Measurements from ENCODE around the gene APOBEC3A. TPM values are rescaled to one million over a fixed set of nuclear protein-coding genes. Genes with fewer than 3 reads are reported as not detected.
A peak's percentile ranks its signal among the peaks of the same experiment; 100 is the strongest.

The APOBEC3A gene
- total and polyA plus RNA-seq, 10 of the 15 experiments (the other 5 are each of a cell fraction or from before 2014, with no cell fraction given), result 0.20 TPM; not detected in 9

DNA sequence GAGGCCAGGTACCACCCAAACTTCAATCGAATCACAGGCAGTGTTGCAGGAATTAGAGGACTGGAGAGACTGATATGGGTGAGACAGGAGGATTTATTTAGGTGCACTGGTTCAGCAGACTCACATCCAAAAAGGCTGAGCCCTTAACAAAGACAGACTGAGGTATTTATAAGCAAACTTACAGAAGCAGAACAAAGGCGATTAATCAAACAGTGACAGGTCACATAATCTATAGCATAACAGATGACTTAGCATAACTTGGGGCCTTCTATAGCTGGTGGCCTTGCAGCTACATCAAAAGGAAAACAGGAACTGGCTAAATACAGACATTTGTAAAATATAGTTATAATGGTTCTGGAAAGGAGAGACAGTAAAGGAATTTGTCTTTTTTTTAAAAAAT is 26.8 kb downstream of the APOBEC3A start (continued):
- TF ChIP-seq, protein P1, sequence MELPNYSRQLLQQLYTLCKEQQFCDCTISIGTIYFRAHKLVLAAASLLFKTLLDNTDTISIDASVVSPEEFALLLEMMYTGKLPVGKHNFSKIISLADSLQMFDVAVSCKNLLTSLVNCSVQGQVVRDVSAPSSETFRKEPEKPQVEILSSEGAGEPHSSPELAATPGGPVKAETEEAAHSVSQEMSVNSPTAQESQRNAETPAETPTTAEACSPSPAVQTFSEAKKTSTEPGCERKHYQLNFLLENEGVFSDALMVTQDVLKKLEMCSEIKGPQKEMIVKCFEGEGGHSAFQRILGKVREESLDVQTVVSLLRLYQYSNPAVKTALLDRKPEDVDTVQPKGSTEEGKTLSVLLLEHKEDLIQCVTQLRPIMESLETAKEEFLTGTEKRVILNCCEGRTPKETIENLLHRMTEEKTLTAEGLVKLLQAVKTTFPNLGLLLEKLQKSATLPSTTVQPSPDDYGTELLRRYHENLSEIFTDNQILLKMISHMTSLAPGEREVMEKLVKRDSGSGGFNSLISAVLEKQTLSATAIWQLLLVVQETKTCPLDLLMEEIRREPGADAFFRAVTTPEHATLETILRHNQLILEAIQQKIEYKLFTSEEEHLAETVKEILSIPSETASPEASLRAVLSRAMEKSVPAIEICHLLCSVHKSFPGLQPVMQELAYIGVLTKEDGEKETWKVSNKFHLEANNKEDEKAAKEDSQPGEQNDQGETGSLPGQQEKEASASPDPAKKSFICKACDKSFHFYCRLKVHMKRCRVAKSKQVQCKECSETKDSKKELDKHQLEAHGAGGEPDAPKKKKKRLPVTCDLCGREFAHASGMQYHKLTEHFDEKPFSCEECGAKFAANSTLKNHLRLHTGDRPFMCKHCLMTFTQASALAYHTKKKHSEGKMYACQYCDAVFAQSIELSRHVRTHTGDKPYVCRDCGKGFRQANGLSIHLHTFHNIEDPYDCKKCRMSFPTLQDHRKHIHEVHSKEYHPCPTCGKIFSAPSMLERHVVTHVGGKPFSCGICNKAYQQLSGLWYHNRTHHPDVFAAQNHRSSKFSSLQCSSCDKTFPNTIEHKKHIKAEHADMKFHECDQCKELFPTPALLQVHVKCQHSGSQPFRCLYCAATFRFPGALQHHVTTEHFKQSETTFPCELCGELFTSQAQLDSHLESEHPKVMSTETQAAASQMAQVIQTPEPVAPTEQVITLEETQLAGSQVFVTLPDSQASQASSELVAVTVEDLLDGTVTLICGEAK (IDR thresholded peaks at IDR 0.05; ENCODE audit: borderline replicate concordance), result no peak
- TF ChIP-seq HCFC1 (IDR thresholded peaks at IDR 0.05; ENCODE audit: low read length), result no peak
- no peak for TF ChIP-seq FOXM1 (IDR thresholded peaks at IDR 0.05; ENCODE audit: low read depth, low read length)
- TF ChIP-seq SPI1 (IDR thresholded peaks at IDR 0.05; ENCODE audit: borderline replicate concordance, insufficient read depth, low read depth, low read length), result peak; percentile 53; the same call in 1 of the 2 replicates
- TF ChIP-seq KLF5 (IDR thresholded peaks at IDR 0.05; ENCODE audit: partially characterized antibody), result peak; percentile 68
- TF ChIP-seq POU2F2 (IDR thresholded peaks at IDR 0.05; ENCODE audit: borderline replicate concordance, low read depth, low read length), result 0 out of 3 replicates have a peak, but pooled peaks have one; percentile 36
- no peak for TF ChIP-seq RAD21 (IDR thresholded peaks at IDR 0.05; ENCODE audit: insufficient read depth, low read depth, low read length)
- 0 out of 2 replicates have a peak, but pooled peaks have one; percentile 25 for TF ChIP-seq PAX5 (IDR thresholded peaks at IDR 0.05; ENCODE audit: borderline replicate concordance, low read depth, low read length)
- TF ChIP-seq, protein P2, sequence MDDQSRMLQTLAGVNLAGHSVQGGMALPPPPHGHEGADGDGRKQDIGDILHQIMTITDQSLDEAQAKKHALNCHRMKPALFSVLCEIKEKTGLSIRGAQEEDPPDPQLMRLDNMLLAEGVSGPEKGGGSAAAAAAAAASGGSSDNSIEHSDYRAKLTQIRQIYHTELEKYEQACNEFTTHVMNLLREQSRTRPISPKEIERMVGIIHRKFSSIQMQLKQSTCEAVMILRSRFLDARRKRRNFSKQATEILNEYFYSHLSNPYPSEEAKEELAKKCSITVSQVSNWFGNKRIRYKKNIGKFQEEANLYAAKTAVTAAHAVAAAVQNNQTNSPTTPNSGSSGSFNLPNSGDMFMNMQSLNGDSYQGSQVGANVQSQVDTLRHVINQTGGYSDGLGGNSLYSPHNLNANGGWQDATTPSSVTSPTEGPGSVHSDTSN (IDR thresholded peaks at IDR 0.05; ENCODE audit: insufficient replicate concordance, low read depth, low read length), result peak; percentile 87
- TF ChIP-seq SMAD5 (IDR thresholded peaks at IDR 0.05; ENCODE audit: low read depth), result no peak
